ENCODE data around the gene INSIG1.

INSIG1 gene

GRCh38 chr7:155303039-155303593, 5.4 kb downstream of the INSIG1 start:
- no peak for DNase-seq (ENCODE audit: low read depth in 3 of 3)

- no peak for DNase-seq (ENCODE audit: low read depth in 3 of 3)
These were observed 6.2 kb downstream of the INSIG1 start for GRCh38 chr7:155303897-155304296.

- no peak for DNase-seq (ENCODE audit: low read depth in 3 of 3)
These were observed 7.7 kb downstream of the INSIG1 start for GRCh38 chr7:155305231-155305904.

- DNase-seq (ENCODE audit: low read depth in 3 of 3): no peak
These were observed 9.2 kb downstream of the INSIG1 start for GRCh38 chr7:155306673-155307470.

- no peak for DNase-seq (ENCODE audit: low read depth in 3 of 3)
These were observed 10.8 kb downstream of the INSIG1 start for GRCh38 chr7:155308330-155309020.

GRCh38 chr7:155309021-155309338, 11.3 kb downstream of the INSIG1 start:
- DNase-seq (ENCODE audit: low read depth in 3 of 3): no peak

- DNase-seq (ENCODE audit: low read depth in 3 of 3): no peak
These were observed 12.9 kb downstream of the INSIG1 start for GRCh38 chr7:155310425-155311114.

- DNase-seq (ENCODE audit: low read depth in 3 of 3): no peak
These were observed 14.3 kb downstream of the INSIG1 start for GRCh38 chr7:155311826-155312537.

GRCh38 chr7:155312633-155313032, 15.0 kb downstream of the INSIG1 start:
- no peak for DNase-seq (ENCODE audit: low read depth in 3 of 3)

GRCh38 chr7:155313096-155313495, 15.4 kb downstream of the INSIG1 start:
- DNase-seq (ENCODE audit: low read depth in 3 of 3): no peak

GRCh38 chr7:155315977-155316376, 18.3 kb downstream of the INSIG1 start:
- DNase-seq (ENCODE audit: low read depth in 3 of 3): no peak

- DNase-seq (ENCODE audit: low read depth in 3 of 3): no peak
These were observed 18.9 kb downstream of the INSIG1 start for GRCh38 chr7:155316427-155317113.

GRCh38 chr7:155317114-155317434, 19.4 kb downstream of the INSIG1 start:
- DNase-seq (ENCODE audit: low read depth in 3 of 3): no peak

- no peak for DNase-seq (ENCODE audit: low read depth in 3 of 3)
These were observed 20.6 kb downstream of the INSIG1 start for GRCh38 chr7:155318245-155318644.

- DNase-seq (ENCODE audit: low read depth in 3 of 3): no peak
These were observed 24.9 kb downstream of the INSIG1 start for GRCh38 chr7:155322530-155322929.

GRCh38 chr7:155323001-155323638, 25.4 kb downstream of the INSIG1 start:
- DNase-seq (ENCODE audit: low read depth in 3 of 3): no peak

- DNase-seq (ENCODE audit: low read depth in 3 of 3): no peak
These were observed 26.6 kb downstream of the INSIG1 start for GRCh38 chr7:155324012-155324917.

- no peak for DNase-seq (ENCODE audit: low read depth in 3 of 3)
These were observed 27.2 kb downstream of the INSIG1 start for GRCh38 chr7:155324918-155325235.

- DNase-seq (ENCODE audit: low read depth in 3 of 3): no peak
These were observed 28.7 kb downstream of the INSIG1 start for GRCh38 chr7:155326385-155326784.
